NCI-H748 (cell line): Measurements from ENCODE around the gene CNN1.
"Not testable (repeated sequence)": the region's sequence is repeated elsewhere in the genome, so short reads cannot be mapped to it uniquely, and the experiment has no call there.

Experiments used
- DNase-seq: peaks from one replicate; lab custom pipeline; 2025; ENCODE audit not compliant: unreplicated experiment; lab: John Stamatoyannopoulos, UW

CNN1 gene

GRCh38 chr19:11564082-11564807, 25.6 kb downstream of the CNN1 start:
- not testable (repeated sequence) for DNase-seq

- DNase-seq: not testable (repeated sequence)
These were observed 27.0 kb downstream of the CNN1 start for GRCh38 chr19:11565649-11565980.

DNA sequence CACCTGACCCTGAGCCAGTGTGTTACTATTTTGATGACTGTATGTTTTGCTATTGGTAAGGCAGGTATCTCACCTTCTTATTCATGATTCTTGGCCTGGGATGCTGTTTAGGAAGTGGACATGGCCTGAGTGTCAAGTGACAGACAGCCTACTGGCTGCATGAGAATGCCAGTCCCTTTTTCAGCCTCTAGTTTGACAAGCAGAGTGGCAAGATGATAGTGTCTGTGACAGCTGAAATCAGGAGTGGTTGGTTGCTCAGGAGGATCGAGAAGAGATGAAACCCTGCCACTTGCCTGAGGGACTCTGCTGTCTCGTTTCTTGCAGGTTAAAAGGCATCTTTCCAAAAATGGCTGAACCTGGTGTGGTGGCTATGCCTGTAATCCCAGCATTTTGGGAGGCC, 27.5 kb downstream of the CNN1 start:
- DNase-seq: no peak

DNA sequence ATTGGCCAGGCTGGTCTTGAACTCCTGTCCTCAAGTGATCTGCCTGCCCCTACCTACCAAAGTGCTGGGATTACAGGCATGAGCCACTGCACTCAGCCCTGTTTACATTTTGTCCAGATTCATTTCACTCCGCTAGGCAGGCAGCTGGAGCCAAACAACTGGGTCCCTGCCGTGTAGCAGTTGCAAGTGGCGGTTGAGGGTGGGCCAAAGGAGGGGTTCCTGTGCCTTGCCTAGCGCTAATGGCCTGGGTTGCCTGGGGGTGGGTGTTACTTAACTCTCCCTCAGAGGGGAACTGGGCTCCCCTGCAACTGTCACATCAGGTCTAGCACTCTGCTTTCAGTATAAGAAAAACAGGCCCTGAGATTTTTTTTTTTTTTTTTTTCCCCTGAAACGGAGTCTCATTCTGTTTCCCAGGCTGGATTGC, 31.4 kb downstream of the CNN1 start:
- DNase-seq: peak; percentile 17

DNA sequence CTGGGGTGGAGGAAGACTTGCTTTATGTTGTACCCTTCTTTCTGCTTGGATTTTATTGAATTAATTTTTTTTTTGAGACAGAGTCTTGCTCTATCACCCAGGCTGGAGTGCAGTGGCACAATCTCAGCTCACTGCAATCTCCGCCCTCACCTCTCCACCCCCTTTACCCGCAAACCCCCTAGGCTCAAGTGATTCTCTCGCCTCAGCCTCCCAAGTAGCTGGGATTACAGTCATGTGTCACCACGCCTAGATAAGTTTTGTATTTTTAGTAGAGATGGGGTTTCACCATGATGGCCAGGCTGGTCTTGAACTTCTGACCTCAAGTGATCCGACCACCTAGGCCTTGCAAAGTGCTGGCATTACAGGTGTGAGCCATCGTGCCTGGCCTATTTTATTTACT, 34.7 kb downstream of the CNN1 start:
- DNase-seq: not testable (repeated sequence)

- not testable (repeated sequence) for DNase-seq
These were observed 35.1 kb downstream of the CNN1 start for GRCh38 chr19:11573763-11574162.

- DNase-seq: no peak
These were observed 36.0 kb downstream of the CNN1 start for GRCh38 chr19:11574689-11575088.

DNA sequence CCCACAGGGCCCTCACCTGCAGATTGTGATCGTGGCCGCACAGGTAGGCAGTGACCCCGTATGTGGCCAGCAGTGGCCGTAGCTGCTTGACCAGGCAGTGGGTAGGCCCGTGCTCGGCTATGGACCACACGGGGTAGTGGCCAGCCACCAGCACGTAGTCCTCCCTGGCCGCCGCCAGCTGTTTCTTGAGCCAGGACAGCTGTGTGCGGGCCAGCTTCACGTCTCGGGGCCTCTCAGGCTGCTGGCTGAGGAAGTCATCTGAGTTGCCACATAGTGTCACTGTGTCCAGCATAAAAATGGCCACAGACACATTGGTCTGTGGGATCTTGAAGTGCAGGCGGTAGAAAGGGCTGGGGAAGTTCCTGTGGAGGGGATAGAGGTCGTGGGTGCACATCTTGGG, 37.6 kb downstream of the CNN1 start:
- no peak for DNase-seq

GRCh38 chr19:11577451-11578257, 39.0 kb downstream of the CNN1 start, which contains the start of gene ACP5:
Gene ACP5 (minus strand): TSS chr19:11577645. CDS start chr19:11577317, 328 bp downstream.
- DNase-seq: no peak

GRCh38 chr19:11578258-11579142, 39.8 kb downstream of the CNN1 start:
- no peak for DNase-seq

- DNase-seq: no peak
These were observed 41.5 kb downstream of the CNN1 start for GRCh38 chr19:11580116-11580515.

GRCh38 chr19:11581740-11582139, 43.1 kb downstream of the CNN1 start:
- DNase-seq: no peak

GRCh38 chr19:11586331-11586730, 47.7 kb downstream of the CNN1 start:
- DNase-seq: no peak

GRCh38 chr19:11587302-11587974, 48.8 kb downstream of the CNN1 start:
- peak; percentile 62 for DNase-seq

DNA sequence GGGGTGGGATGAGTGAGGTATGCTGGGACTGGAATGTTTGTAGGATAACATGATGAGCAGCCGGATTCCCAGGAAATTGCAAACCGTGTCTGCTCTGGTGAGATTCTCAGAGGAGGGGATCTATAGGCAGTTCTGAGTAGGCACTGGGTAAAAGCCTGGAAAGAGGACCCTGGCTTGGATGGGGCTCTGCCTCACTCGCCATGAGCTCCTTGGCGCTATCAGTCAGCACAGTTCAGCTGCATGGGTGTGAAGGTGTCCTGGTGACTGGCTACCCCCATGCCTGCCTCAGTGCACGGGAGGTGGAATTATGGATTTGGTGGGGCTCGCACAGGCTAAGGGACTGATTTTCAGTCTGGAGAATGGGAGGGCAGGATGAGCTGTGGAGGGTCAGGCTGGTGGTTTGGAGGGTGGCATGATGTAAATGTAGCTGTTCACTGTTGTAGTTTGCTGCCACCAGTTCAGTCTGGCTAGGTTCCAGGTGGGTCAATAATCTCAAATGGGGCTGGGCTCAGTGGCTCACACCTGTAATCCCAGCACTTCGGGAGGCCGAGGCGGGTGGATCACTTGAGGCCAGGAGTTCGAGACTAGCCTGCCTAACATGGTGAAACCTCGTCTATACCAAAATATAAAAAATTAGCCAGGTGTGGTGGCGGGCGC, 49.5 kb downstream of the CNN1 start:
- DNase-seq: peak; percentile 24

GRCh38 chr19:11594084-11594483, 55.4 kb downstream of the CNN1 start:
- no peak for DNase-seq

DNA sequence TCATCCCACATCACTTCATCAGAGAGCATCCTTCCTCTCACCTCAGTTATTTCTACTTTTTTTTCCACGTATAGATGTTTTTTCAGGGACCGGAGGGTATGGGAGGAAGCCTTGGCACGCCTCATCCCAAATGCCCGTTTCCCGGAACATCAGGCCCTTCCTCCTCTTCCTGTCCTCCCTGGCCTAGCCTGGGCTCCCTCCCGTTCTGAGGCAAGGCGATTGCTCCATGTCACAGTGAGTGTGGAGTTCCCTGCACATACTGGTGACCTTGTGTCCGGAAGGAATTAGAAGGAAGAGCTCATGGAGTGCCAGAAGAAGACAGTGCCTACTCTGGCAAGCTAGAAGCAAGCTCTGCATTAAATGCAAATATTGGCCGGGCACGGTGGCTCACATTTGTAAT, 57.5 kb downstream of the CNN1 start:
- no peak for DNase-seq

DNA sequence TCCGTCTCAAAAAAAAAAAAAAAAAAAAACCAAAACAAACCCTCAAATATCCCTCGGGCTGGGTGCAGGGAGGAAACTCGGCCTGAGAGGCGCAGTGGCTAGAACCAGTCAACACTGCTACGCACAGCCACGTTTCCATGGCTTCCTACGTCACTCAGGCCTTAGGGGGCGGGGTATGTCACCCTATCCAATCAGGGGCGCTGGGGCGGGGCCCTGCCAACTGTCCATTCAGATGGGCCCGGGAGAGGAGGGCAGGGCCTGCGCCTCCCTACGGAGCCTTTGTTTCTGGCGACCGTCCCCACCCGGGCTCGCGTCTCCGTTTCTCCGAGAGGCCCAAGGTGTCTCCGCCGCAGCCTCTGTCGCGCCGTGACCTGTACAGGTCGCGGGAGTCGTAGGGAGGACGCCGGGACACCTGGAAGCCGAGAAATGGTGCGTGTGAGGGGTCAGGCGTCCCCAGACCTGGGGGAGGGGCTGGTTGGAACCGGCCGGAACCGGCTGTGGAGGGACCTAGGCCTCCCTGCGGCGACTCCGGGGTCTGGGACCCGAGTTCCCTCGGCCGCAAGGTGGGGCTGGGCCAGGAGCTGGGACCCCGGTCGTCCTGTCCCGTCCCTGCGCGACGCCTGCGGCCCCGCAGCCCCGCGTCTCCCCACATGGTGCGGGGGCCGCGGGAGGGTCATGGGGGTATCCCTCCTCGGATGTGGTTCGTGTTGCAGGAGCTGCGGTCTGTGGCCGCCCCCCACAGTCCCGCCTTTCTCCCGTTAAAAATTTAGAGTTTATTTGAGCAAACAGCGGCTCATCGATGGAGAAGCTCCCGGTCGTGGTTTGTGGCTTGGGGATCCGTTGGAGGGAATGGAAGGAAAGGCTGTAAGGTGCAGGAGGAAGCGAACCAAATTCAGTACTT, 58.8 kb downstream of the CNN1 start, which contains the start of gene ZNF627:
Gene ZNF627 (plus strand): TSS at position 282 of the 901 bp plus-strand sequence. CDS start 145 bp downstream, at position 427.
- peak; percentile 96 for DNase-seq

GRCh38 chr19:11598103-11598483, 59.4 kb downstream of the CNN1 start:
- DNase-seq: no peak
